Suprapubic skin (tissue), 4 donors: ENCODE data around the gene OR7D2.
"Not testable (repeated sequence)": the region's sequence is repeated elsewhere in the genome, so short reads cannot be mapped to it uniquely, and the experiment has no call there.

Source experiments
- POLR2A ChIP-seq, 2 donors: fragments of 450-650 bp; IDR thresholded peaks; one replicate each; pipeline ENCODE4 v1.6.1; 2017; ENCODE audit warnings: antibody characterized with exemption in 2 of 2, mild to moderate bottlenecking in 2 of 2, moderate library complexity in 2 of 2
- POLR2AphosphoS5 ChIP-seq, 3 donors: sonication (generic); formaldehyde crosslinking; IDR thresholded peaks; one replicate each; pipeline ENCODE4 v1.6.1; 2017; ENCODE audit warnings: antibody characterized with exemption in 3 of 3
- TF ChIP-seq, protein P1 (sequence below), 2 donors: fragments of 200-600 bp in 1 of 2; fragments of 450-650 bp in 1 of 2; sonication (generic) in 1 of 2; IDR thresholded peaks; one replicate each; pipeline ENCODE4 v1.5.1; 2016 to 2019; ENCODE audit warnings: antibody characterized with exemption in 2 of 2, mild to moderate bottlenecking in 1 of 2, moderate library complexity in 1 of 2

GRCh38 chr19:9198044-9198443, 19.3 kb downstream of the OR7D2 start:
- TF ChIP-seq, protein P1, sequence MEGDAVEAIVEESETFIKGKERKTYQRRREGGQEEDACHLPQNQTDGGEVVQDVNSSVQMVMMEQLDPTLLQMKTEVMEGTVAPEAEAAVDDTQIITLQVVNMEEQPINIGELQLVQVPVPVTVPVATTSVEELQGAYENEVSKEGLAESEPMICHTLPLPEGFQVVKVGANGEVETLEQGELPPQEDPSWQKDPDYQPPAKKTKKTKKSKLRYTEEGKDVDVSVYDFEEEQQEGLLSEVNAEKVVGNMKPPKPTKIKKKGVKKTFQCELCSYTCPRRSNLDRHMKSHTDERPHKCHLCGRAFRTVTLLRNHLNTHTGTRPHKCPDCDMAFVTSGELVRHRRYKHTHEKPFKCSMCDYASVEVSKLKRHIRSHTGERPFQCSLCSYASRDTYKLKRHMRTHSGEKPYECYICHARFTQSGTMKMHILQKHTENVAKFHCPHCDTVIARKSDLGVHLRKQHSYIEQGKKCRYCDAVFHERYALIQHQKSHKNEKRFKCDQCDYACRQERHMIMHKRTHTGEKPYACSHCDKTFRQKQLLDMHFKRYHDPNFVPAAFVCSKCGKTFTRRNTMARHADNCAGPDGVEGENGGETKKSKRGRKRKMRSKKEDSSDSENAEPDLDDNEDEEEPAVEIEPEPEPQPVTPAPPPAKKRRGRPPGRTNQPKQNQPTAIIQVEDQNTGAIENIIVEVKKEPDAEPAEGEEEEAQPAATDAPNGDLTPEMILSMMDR (IDR thresholded peaks at IDR 0.05), result not testable (repeated sequence)
- TF ChIP-seq POLR2AphosphoS5, POLR2A (IDR thresholded peaks at IDR 0.05): not testable (repeated sequence)
